ENCODE results near the gene TRIL. TPM values are rescaled to one million over a fixed set of nuclear protein-coding genes. Genes with fewer than 3 reads are reported as not detected.
A peak's percentile ranks its signal among the peaks of the same experiment; 100 is the strongest.

The TRIL gene
- total RNA-seq, 1 donor from 2014 or later = 6.4 TPM

GRCh38 chr7:28958980-28959347, 834 bp upstream of the TRIL start:
- DNase-seq (no peak), ATAC-seq (no peak)
- H3K36me3 ChIP-seq = no peaks in the 10 kb centered on the region
- peak overlapping the region; percentile 57 for H3K4me3 ChIP-seq
- TF ChIP-seq CTCF (IDR thresholded peaks at IDR 0.05) = no peak
- peak overlapping the region; percentile 74 for H3K27ac ChIP-seq
- H3K27me3 ChIP-seq (ENCODE audit: low read depth) = peaks cover 38% of the 10 kb centered on the region
- H3K4me1 ChIP-seq = peaks cover 53% of the 10 kb centered on the region
- no peaks in the 10 kb centered on the region for H3K9me3 ChIP-seq
- intact Hi-C loops (cut with DNase I) = no loop called here

GRCh38 chr7:28957751-28958234, 337 bp downstream of the TRIL start:
- Histone ChIP-seq H3K27ac (peak overlapping the region; percentile 74), H3K27me3 (ENCODE audit: low read depth) (peaks cover 38% of the 10 kb centered on the region), H3K4me1 (peaks cover 54% of the 10 kb centered on the region), H3K9me3 (no peaks in the 10 kb centered on the region), H3K4me3 (peak overlapping the region; percentile 57), H3K36me3 (no peaks in the 10 kb centered on the region)
- ATAC-seq = peak; percentile 1 to 2
- DNase-seq = no peak
- intact Hi-C loops (cut with DNase I) = no loop called here
- TF ChIP-seq CTCF (IDR thresholded peaks at IDR 0.05) = no peak

GRCh38 chr7:28957064-28957750, 923 bp downstream of the TRIL start:
- Histone ChIP-seq H3K27me3 (ENCODE audit: low read depth) (peaks cover 38% of the 10 kb centered on the region), H3K4me1 (peaks cover 54% of the 10 kb centered on the region), H3K4me3 (peak overlapping the region; percentile 57), H3K27ac (peak overlapping the region; percentile 74), H3K36me3 (no peaks in the 10 kb centered on the region), H3K9me3 (no peaks in the 10 kb centered on the region)
- peak; percentile 52 for DNase-seq
- intact Hi-C loops (cut with DNase I) = no loop called here
- ATAC-seq = peak; percentile 36 to 46
- TF ChIP-seq CTCF (IDR thresholded peaks at IDR 0.05) = no peak

GRCh38 chr7:28956608-28957063, 1.5 kb downstream of the TRIL start:
- Histone ChIP-seq H3K27ac (peak overlapping the region; percentile 74), H3K36me3 (no peaks in the 10 kb centered on the region), H3K4me1 (peaks cover 54% of the 10 kb centered on the region), H3K27me3 (ENCODE audit: low read depth) (peaks cover 38% of the 10 kb centered on the region), H3K4me3 (peak overlapping the region; percentile 57), H3K9me3 (no peaks in the 10 kb centered on the region)
- TF ChIP-seq CTCF (IDR thresholded peaks at IDR 0.05) = peak; percentile 44
- ATAC-seq (peak; percentile 68 to 72), DNase-seq (peak; percentile 83)
- intact Hi-C loops (cut with DNase I) = no loop called here

GRCh38 chr7:28955718-28956607, 2.2 kb downstream of the TRIL start:
- Histone ChIP-seq H3K36me3 (no peaks in the 10 kb centered on the region), H3K27me3 (ENCODE audit: low read depth) (peaks cover 38% of the 10 kb centered on the region), H3K4me1 (peaks cover 54% of the 10 kb centered on the region), H3K27ac (peak overlapping the region; percentile 74), H3K4me3 (peak overlapping the region; percentile 57), H3K9me3 (no peaks in the 10 kb centered on the region)
- intact Hi-C loops (cut with DNase I) = no loop called here
- peak; percentile 90 for DNase-seq
- peak; percentile 61 for TF ChIP-seq CTCF (IDR thresholded peaks at IDR 0.05)
- peak; percentile 83 to 87 for ATAC-seq
